ENCODE results near the gene DHRSX.

- TF ChIP-seq CTCF (IDR thresholded peaks at IDR 0.05) (no peak), POLR2A (IDR thresholded peaks at IDR 0.05) (no peak)
Measured at GRCh38 chrX:2432298-2432863, 68.4 kb downstream of the DHRSX start.
